Measurements from ENCODE around the gene CDRT15L2.
A peak's percentile ranks its signal among the peaks of the same experiment; 100 is the strongest.
"Not testable (repeated sequence)": the region's sequence is repeated elsewhere in the genome, so short reads cannot be mapped to it uniquely, and the experiment has no call there.

Gene CDRT15L2

GRCh38 chr17:20579424-20579823 lies at the start of gene CDRT15L2:
Gene CDRT15L2, plus strand, starts transcription at chr17:20579724. Its CDS starts 20 bp downstream, at chr17:20579744.
- H3K4me3 Mint-ChIP-seq, DNase-seq, ATAC-seq, H3K4me1 Mint-ChIP-seq, H3K9me3 Mint-ChIP-seq, H3K27me3 Mint-ChIP-seq: not testable (repeated sequence)
- H3K27ac Mint-ChIP-seq: peak within 1 kb of the TSS in 1 of 2 donors; percentile 82

GRCh38 chr17:20530104-20530503 lies 49.4 kb upstream of the CDRT15L2 start:
- H3K9me3 Mint-ChIP-seq, H3K4me1 Mint-ChIP-seq, DNase-seq, H3K27me3 Mint-ChIP-seq, ATAC-seq: not testable (repeated sequence)
- Mint-ChIP-seq H3K27ac (peak overlapping the region; percentile 22 to 89), H3K4me3 (peak overlapping the region; percentile 13 to 89)

DNA sequence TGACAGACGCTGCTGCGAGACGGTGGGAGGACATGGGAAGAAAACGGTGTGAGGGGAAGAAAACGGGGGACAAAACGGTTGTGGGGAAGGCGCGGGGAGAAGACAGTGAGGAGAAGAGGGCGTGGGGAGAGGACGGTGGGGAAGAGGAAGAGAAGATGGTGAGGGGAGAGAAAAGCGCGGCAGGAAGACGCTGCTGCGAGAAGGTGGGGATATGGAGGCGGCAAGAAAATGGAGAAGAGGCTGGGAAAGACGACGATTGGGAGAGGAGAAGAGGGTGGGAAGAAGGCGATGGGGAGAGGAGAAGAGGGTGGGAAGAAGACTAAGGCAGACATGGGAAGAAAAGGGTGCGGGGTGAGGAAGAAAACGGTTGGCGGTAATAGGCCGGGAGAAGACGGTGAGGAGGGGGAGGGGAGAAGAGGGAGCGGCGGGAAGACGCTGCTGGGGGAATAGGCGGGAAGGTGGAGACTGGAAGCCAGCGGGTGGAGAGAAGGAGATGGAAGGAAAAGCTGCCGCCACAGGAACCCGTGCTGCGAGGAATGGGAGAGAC lies 46.9 kb upstream of the CDRT15L2 start:
- not testable (repeated sequence) for ATAC-seq, DNase-seq, H3K4me1 Mint-ChIP-seq, H3K9me3 Mint-ChIP-seq, H3K27me3 Mint-ChIP-seq
- Mint-ChIP-seq H3K27ac (peak overlapping the region; percentile 34 to 90), H3K4me3 (peak overlapping the region; percentile 71 to 81)

- H3K27me3 Mint-ChIP-seq, H3K9me3 Mint-ChIP-seq, ATAC-seq, H3K4me1 Mint-ChIP-seq, DNase-seq: not testable (repeated sequence)
- Mint-ChIP-seq H3K27ac (peak overlapping the region; percentile 90 to 93), H3K4me3 (peak overlapping the region; percentile 71 to 81)
Measured at GRCh38 chr17:20533206-20533605, 46.3 kb upstream of the CDRT15L2 start.

DNA sequence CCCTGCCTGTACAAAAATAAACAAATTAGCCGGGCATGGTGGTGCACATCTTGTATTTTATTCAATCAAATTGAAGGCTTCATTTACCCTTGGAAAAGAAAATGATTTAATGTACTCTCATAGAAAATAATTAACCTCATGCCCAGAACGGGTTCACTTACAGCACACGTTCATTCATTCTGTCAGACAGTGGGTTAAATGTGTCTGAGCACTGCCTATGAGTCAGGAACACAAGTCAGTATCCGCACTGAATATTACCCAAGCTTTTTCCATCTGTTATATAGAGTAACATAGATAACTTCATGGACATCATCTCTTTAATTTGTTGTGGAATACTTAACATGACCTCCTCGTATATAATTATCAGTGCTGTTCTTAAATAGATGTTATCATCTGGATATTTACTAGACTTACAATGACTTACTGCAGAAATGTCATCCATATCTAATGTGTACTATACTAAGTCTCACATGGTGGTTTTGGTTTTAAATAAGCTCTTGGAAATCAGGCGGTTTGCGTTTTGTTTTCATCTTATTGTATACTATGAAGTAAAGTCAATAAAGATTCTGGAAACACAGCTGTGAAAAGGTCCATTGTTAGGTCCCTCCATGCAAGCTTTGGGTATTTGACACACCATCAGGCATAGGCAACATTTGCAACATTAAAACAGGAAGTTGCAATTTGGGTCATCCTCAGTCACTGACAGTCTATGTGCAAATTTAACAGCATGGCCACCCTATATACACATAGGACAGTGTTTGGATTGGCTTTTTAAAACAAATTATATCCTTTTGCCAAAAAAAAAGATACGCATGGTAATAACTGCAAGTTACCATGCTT lies 44.6 kb upstream of the CDRT15L2 start:
- not testable (repeated sequence) for H3K4me1 Mint-ChIP-seq, DNase-seq, H3K27ac Mint-ChIP-seq, ATAC-seq, H3K4me3 Mint-ChIP-seq, H3K9me3 Mint-ChIP-seq, H3K27me3 Mint-ChIP-seq

- ATAC-seq, DNase-seq, H3K27me3 Mint-ChIP-seq: not testable (repeated sequence)
Measured at GRCh38 chr17:20540414-20540813, 39.1 kb upstream of the CDRT15L2 start.

GRCh38 chr17:20540865-20541264 lies 38.7 kb upstream of the CDRT15L2 start:
- not testable (repeated sequence) for H3K4me3 Mint-ChIP-seq, DNase-seq, ATAC-seq, H3K27ac Mint-ChIP-seq, H3K9me3 Mint-ChIP-seq, H3K4me1 Mint-ChIP-seq, H3K27me3 Mint-ChIP-seq

More at GRCh38 chr17:20540414-20540813, 39.1 kb upstream of the CDRT15L2 start:
- not testable (repeated sequence) for H3K9me3 Mint-ChIP-seq, H3K27ac Mint-ChIP-seq, H3K4me3 Mint-ChIP-seq, H3K4me1 Mint-ChIP-seq

GRCh38 chr17:20541853-20542546 lies 37.5 kb upstream of the CDRT15L2 start:
- H3K4me3 Mint-ChIP-seq, H3K4me1 Mint-ChIP-seq, H3K9me3 Mint-ChIP-seq, H3K27me3 Mint-ChIP-seq, DNase-seq: not testable (repeated sequence)
- peak overlapping the region in 1 of 2 donors; percentile 74 for H3K27ac Mint-ChIP-seq
- ATAC-seq: peak; percentile 54

DNA sequence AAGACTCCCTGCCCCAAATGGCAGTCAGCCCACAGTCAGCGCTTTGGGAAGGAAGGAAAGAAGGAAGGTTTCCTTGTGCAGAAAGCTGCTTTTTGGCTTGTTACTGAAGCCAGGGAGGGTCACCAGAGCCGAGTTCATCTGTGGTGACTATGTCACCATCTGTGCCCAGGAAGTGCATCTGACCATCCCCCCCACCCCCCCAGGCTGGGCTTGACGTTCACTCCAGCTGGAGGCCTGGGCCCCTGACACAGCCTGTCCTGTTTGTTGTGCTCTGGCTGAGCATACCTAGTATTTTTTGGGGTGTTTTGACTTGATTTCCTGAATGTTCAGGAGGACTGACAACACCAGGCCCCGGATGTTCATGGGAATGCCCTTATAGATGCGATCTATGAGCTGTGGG lies 31.6 kb upstream of the CDRT15L2 start:
- not testable (repeated sequence) for H3K9me3 Mint-ChIP-seq, H3K4me1 Mint-ChIP-seq, DNase-seq

GRCh38 chr17:20552920-20553319 lies 26.6 kb upstream of the CDRT15L2 start:
- H3K27ac Mint-ChIP-seq, H3K4me1 Mint-ChIP-seq, ATAC-seq, H3K9me3 Mint-ChIP-seq, H3K4me3 Mint-ChIP-seq, DNase-seq: not testable (repeated sequence)
- H3K27me3 Mint-ChIP-seq: peaks cover 14% of the 10 kb centered on the region

More for the DNA sequence above, 31.6 kb upstream of the CDRT15L2 start:
- ATAC-seq, H3K27me3 Mint-ChIP-seq, H3K27ac Mint-ChIP-seq, H3K4me3 Mint-ChIP-seq: not testable (repeated sequence)

- not testable (repeated sequence) for H3K4me3 Mint-ChIP-seq
Measured at GRCh38 chr17:20554728-20555127, 24.8 kb upstream of the CDRT15L2 start.

GRCh38 chr17:20555135-20556010 lies 24.2 kb upstream of the CDRT15L2 start:
- H3K4me1 Mint-ChIP-seq, H3K27ac Mint-ChIP-seq, H3K9me3 Mint-ChIP-seq, DNase-seq, H3K4me3 Mint-ChIP-seq: not testable (repeated sequence)
- H3K27me3 Mint-ChIP-seq: peaks cover 14% of the 10 kb centered on the region
- ATAC-seq: peak; percentile 76

More at GRCh38 chr17:20554728-20555127, 24.8 kb upstream of the CDRT15L2 start:
- not testable (repeated sequence) for DNase-seq, ATAC-seq, H3K9me3 Mint-ChIP-seq, H3K4me1 Mint-ChIP-seq, H3K27ac Mint-ChIP-seq
- H3K27me3 Mint-ChIP-seq: peaks cover 14% of the 10 kb centered on the region

DNA sequence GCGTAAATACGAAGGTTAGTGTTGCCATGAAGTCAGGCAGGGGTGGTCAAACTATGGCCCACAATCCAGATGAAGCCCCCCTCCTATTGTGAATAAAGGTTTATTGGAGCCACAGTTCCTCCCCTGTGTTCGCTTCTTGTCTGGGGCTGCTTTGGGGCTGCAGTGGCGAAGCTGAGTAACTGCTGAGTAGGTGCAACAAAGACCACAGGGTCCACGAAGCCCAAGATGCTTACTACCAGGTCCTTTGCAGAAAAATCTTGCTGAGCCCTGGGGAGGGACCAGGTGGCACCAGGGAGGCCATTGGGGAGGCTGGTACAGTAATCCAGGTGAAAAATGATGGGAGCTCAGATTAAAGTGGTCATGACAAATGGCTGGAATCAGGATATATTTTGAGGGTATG lies 21.4 kb upstream of the CDRT15L2 start:
- not testable (repeated sequence) for H3K4me1 Mint-ChIP-seq, DNase-seq, H3K27ac Mint-ChIP-seq, ATAC-seq, H3K4me3 Mint-ChIP-seq, H3K9me3 Mint-ChIP-seq
- peaks cover 14% of the 10 kb centered on the region for H3K27me3 Mint-ChIP-seq

DNA sequence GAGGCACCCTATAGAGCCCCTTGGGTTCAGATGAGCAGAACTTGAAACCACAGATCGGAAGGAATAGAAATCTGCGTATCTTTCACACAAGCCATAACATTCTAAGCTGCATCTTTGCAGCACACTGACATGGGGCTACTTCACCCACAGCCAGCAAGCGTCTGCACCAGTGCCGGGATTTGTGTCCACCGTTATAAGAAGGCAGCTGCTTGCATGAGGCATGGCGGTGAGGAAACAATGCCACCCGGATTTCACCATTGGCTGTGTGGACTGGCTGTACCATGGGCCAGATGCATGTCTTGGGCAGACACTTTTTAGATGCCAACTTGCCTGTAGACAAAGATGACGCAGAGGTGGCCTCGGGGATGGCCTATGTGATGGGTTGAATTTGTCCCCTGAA lies 20.5 kb upstream of the CDRT15L2 start:
- not testable (repeated sequence) for H3K27ac Mint-ChIP-seq, DNase-seq, H3K4me3 Mint-ChIP-seq, H3K9me3 Mint-ChIP-seq, H3K4me1 Mint-ChIP-seq, ATAC-seq, H3K27me3 Mint-ChIP-seq

DNA sequence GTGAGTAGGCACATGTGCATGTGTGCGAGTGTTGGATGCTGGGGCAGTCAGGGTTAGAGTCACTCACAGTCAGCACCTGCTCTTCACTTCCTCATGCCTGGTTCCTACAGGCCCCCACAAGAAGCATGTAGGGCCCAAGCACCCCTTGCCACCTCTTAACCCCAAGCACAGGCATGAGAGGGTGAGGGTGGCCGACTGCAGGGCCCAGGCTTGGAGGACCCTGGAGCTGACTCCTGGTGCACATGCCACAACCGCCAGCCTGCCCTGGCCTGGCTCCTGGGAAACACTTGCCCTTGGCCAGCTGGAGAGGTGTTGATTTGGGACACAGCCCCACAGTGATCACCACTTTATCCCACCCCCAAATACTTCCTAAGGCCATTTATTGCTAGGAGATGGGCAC lies 16.9 kb upstream of the CDRT15L2 start:
- H3K9me3 Mint-ChIP-seq: no peaks in the 10 kb centered on the region
- no peak overlapping the region for H3K4me3 Mint-ChIP-seq
- H3K4me1 Mint-ChIP-seq: no peaks in the 10 kb centered on the region
- H3K27me3 Mint-ChIP-seq: no peaks in the 10 kb centered on the region
- H3K27ac Mint-ChIP-seq: no peak overlapping the region
- DNase-seq: no peak
- ATAC-seq: no peak
